Upper lobe of left lung (tissue), 4 donors: Measurements from ENCODE around the gene MZT2A.
"Not testable (repeated sequence)": the region's sequence is repeated elsewhere in the genome, so short reads cannot be mapped to it uniquely, and the experiment has no call there.

ENCODE experiments used
- POLR2A ChIP-seq, 4 donors: fragments of 450-650 bp; IDR thresholded peaks; one replicate each; pipeline ENCODE4 v1.5.1; 2016 to 2017; ENCODE audit warnings: antibody characterized with exemption in 4 of 4, mild to moderate bottlenecking in 2 of 4
- TF ChIP-seq, protein P1 (sequence below), 6 experiments: fragments of 450-650 bp in 4 of 6; fragments of 200-600 bp in 2 of 6; sonication (generic) in 2 of 6; IDR thresholded peaks; one replicate each; pipeline ENCODE4 v1.5.1; 2016 to 2019; ENCODE audit warnings: antibody characterized with exemption in 6 of 6

DNA sequence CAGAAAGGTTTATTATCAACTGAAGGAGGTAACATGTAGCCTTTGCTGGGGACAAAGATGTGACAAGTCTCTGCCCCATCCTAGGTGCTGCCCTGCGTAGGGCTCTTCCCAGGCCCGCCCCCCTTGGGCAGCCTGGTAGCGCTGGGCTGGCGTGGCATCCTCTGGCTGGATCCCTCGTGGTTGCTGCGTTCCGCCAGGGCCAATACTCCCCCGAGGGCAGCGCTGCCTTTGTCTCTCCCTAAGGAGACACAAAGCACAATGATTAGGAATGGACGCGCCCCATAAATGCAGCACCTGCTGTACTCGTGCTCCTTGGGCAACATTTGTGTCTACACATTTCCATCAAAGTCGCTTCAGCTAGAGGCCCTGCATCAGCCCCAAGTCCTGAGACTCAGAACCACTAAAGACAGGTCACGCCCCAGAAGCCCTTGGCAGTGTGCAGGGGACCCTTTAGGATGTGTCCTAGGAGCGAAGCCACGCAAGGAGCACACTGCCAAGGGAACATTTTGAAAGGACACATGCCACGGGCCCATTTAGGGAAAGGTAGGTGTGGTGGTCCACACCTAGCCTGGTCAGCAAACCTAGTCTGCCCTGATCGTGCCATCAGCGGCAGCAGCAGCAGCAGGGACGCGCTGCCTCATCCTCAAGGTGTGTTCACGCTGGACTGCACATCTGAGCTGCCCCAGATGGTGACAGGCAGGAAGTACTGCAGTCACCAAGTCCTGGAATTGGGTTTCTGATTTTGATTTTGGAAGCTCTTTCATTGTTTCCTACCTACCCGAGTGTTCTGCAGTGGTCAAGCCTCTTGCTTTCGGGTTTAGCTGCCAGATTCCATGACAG, 8.0 kb downstream of the MZT2A start:
- TF ChIP-seq, protein P1, sequence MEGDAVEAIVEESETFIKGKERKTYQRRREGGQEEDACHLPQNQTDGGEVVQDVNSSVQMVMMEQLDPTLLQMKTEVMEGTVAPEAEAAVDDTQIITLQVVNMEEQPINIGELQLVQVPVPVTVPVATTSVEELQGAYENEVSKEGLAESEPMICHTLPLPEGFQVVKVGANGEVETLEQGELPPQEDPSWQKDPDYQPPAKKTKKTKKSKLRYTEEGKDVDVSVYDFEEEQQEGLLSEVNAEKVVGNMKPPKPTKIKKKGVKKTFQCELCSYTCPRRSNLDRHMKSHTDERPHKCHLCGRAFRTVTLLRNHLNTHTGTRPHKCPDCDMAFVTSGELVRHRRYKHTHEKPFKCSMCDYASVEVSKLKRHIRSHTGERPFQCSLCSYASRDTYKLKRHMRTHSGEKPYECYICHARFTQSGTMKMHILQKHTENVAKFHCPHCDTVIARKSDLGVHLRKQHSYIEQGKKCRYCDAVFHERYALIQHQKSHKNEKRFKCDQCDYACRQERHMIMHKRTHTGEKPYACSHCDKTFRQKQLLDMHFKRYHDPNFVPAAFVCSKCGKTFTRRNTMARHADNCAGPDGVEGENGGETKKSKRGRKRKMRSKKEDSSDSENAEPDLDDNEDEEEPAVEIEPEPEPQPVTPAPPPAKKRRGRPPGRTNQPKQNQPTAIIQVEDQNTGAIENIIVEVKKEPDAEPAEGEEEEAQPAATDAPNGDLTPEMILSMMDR (IDR thresholded peaks at IDR 0.05), result not testable (repeated sequence)
- TF ChIP-seq POLR2A (IDR thresholded peaks at IDR 0.05), result not testable (repeated sequence)
